ENCODE results near the gene PHTF2. TPM values are rescaled to one million over a fixed set of nuclear protein-coding genes. Genes with fewer than 3 reads are reported as not detected.

PHTF2 gene
- total RNA-seq, 2 donors from 2014 or later: 15.4 to 20.6 TPM

DNA sequence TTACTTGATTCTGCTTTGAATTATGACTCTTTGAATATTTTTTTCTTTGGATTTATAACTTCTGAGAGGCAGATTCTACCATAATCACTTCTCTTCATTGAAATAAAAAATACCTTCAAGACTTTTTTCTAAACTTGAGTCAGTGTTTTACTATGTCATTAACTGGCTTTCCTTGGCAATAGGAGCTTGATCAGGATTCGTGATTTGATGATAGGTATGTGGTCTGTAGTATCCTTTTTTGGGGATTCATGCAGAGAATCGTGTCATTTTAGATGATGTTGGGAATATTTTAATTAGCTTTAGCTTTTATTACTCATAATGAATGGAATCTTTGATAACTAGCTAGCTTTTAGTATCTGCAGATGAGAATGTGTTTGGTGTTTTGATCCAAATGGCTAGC is 83.3 kb downstream of the PHTF2 start:
- H3K4me3 Mint-ChIP-seq: no peak overlapping the region

DNA sequence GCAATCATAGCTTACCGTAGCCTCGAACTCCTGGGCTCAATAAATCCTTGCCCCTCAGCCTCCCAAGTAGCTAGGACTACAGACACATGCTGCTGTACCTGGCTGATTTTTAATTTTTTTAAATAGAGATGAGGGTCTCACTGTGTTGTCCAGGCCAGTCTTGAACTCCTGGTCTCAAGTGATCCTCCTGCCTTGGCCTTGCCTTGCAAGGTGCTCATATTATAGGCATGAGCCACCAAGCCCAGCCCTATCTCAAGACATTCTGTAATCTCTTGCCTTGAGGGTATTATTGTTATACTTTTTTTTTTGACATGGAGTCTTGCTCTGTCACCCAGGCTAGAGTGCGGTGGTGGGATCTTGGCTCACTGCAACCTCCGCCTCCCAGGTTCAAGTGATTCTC is 86.6 kb downstream of the PHTF2 start:
- H3K4me3 ChIP-seq (ENCODE audit: low read length): no peak overlapping the region
- H3K9ac ChIP-seq (ENCODE audit: extremely low read depth, low read length, poor library complexity, severe bottlenecking): no peak overlapping the region
- H3K27me3 ChIP-seq (ENCODE audit: control insufficient read depth, insufficient read depth, low read length, poor library complexity, severe bottlenecking): no peaks in the 10 kb centered on the region
- Mint-ChIP-seq H3K4me1 (peaks cover 11% of the 10 kb centered on the region), H3K27ac (no peak overlapping the region), H3K9me3 (no peaks in the 10 kb centered on the region), H3K36me3 (ENCODE audit: low read depth) (no peaks in the 10 kb centered on the region), H3K27me3 (ENCODE audit: insufficient read depth) (no peaks in the 10 kb centered on the region), H3K4me3 (no peak overlapping the region)
- no peak overlapping the region for H3K27ac ChIP-seq (ENCODE audit: low read depth, low read length)
- TF ChIP-seq, protein P1, sequence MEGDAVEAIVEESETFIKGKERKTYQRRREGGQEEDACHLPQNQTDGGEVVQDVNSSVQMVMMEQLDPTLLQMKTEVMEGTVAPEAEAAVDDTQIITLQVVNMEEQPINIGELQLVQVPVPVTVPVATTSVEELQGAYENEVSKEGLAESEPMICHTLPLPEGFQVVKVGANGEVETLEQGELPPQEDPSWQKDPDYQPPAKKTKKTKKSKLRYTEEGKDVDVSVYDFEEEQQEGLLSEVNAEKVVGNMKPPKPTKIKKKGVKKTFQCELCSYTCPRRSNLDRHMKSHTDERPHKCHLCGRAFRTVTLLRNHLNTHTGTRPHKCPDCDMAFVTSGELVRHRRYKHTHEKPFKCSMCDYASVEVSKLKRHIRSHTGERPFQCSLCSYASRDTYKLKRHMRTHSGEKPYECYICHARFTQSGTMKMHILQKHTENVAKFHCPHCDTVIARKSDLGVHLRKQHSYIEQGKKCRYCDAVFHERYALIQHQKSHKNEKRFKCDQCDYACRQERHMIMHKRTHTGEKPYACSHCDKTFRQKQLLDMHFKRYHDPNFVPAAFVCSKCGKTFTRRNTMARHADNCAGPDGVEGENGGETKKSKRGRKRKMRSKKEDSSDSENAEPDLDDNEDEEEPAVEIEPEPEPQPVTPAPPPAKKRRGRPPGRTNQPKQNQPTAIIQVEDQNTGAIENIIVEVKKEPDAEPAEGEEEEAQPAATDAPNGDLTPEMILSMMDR (conservative IDR thresholded peaks at IDR 0.05): no peak
- no peaks in the 10 kb centered on the region for H3K9me3 ChIP-seq (ENCODE audit: control insufficient read depth, low read length)
- no peak for DNase-seq
- no peaks in the 10 kb centered on the region for H3K4me1 ChIP-seq (ENCODE audit: control insufficient read depth, insufficient read depth, low read length)
- WGBS, 2 experiments (ENCODE audit: insufficient coverage in 1 of 2, insufficient read length in 1 of 2): 80 to 96% methylated on average over 1 to 4 of the region's 4 CpGs
- H3K36me3 ChIP-seq (ENCODE audit: control insufficient read depth, insufficient read depth, low read length): no peaks in the 10 kb centered on the region

More for the DNA sequence above, 83.3 kb downstream of the PHTF2 start:
- Histone ChIP-seq H3K27me3 (ENCODE audit: control insufficient read depth, insufficient read depth, low read length, poor library complexity, severe bottlenecking) (no peaks in the 10 kb centered on the region), H3K4me3 (ENCODE audit: low read length) (no peak overlapping the region), H3K9me3 (ENCODE audit: control insufficient read depth, low read length) (no peaks in the 10 kb centered on the region), H3K9ac (ENCODE audit: extremely low read depth, low read length, poor library complexity, severe bottlenecking) (no peak overlapping the region), H3K27ac (ENCODE audit: low read depth, low read length) (no peak overlapping the region), H3K36me3 (ENCODE audit: control insufficient read depth, insufficient read depth, low read length) (no peaks in the 10 kb centered on the region), H3K4me1 (ENCODE audit: control insufficient read depth, insufficient read depth, low read length) (no peaks in the 10 kb centered on the region)
- TF ChIP-seq, protein P1 (conservative IDR thresholded peaks at IDR 0.05): no peak
- peaks cover 8% of the 10 kb centered on the region for H3K4me1 Mint-ChIP-seq
- no peaks in the 10 kb centered on the region for H3K9me3 Mint-ChIP-seq
- no peak for DNase-seq
- no peak overlapping the region for H3K27ac Mint-ChIP-seq
- H3K27me3 Mint-ChIP-seq (ENCODE audit: insufficient read depth): no peaks in the 10 kb centered on the region
- H3K36me3 Mint-ChIP-seq (ENCODE audit: low read depth): peaks cover 2% of the 10 kb centered on the region
- 98% methylated on average over 2 of the region's 2 CpGs; no CpG with 5 or more reads in 1 of the 2 experiments for WGBS, 2 experiments (ENCODE audit: insufficient coverage in 1 of 2, insufficient read length in 1 of 2)

DNA sequence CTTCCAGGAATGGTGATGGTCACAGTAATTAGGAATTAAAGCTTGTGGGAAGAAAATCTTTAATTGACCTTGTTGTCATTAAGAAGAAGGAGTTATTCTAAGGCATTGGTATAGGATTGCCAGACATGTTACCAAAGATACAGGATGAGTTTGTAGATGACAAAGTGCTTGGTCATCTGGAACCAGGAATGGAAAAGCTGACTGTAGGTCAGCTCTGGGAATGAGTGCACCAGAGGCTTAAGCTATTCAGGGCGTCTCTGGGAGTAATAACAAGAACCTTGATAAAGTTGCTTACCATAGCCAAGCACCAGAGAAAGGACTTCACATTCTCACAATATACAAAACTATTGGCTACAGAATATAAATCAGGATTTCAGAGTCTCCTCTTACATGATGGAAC is 89.0 kb downstream of the PHTF2 start:
- Histone ChIP-seq H3K9ac (ENCODE audit: extremely low read depth, low read length, poor library complexity, severe bottlenecking) (no peak overlapping the region), H3K4me3 (ENCODE audit: low read length) (no peak overlapping the region), H3K9me3 (ENCODE audit: control insufficient read depth, low read length) (no peaks in the 10 kb centered on the region), H3K4me1 (ENCODE audit: control insufficient read depth, insufficient read depth, low read length) (no peaks in the 10 kb centered on the region), H3K36me3 (ENCODE audit: control insufficient read depth, insufficient read depth, low read length) (no peaks in the 10 kb centered on the region), H3K27ac (ENCODE audit: low read depth, low read length) (no peak overlapping the region), H3K27me3 (ENCODE audit: control insufficient read depth, insufficient read depth, low read length, poor library complexity, severe bottlenecking) (no peaks in the 10 kb centered on the region)
- H3K4me1 Mint-ChIP-seq: peaks cover 5% of the 10 kb centered on the region
- H3K27ac Mint-ChIP-seq: no peak overlapping the region
- 96% methylated on average over 1 of the region's 1 CpG; no CpG with 5 or more reads in 1 of the 2 experiments for WGBS, 2 experiments (ENCODE audit: insufficient coverage in 1 of 2, insufficient read length in 1 of 2)
- H3K27me3 Mint-ChIP-seq (ENCODE audit: insufficient read depth): no peaks in the 10 kb centered on the region
- TF ChIP-seq, protein P1 (conservative IDR thresholded peaks at IDR 0.05): no peak
- H3K4me3 Mint-ChIP-seq: no peak overlapping the region
- no peaks in the 10 kb centered on the region for H3K9me3 Mint-ChIP-seq
- no peaks in the 10 kb centered on the region for H3K36me3 Mint-ChIP-seq (ENCODE audit: low read depth)
- DNase-seq: no peak
